H1 (cell line): Measurements from ENCODE around the gene GNG8.

Source experiments
- BACH1 ChIP-seq: IDR thresholded peaks from 2 replicates; pipeline ENCODE4 v1.6.1; 2012; ENCODE audit warnings: low read length, improper control_type of control experiment
- CBX5 ChIP-seq: fragments of 300-800, 300-1000 bp; sonication (generic); IDR thresholded peaks from 2 replicates; pipeline ENCODE4 v1.7.1; 2016; ENCODE audit warnings: antibody characterized with exemption, low read length, low read depth
- CBX8 ChIP-seq: fragments of 300-800, 300-1000 bp; sonication (generic); IDR thresholded peaks from 2 replicates; pipeline ENCODE4 v1.7.1; 2016; ENCODE audit warnings: low read depth, low read length, borderline replicate concordance
- CEBPB ChIP-seq: IDR thresholded peaks from 2 replicates; pipeline ENCODE4 v1.6.1; 2012; ENCODE audit warnings: low read depth, low read length
- CTBP2 ChIP-seq: IDR thresholded peaks from 2 replicates; pipeline ENCODE4 v1.7.0; 2011; ENCODE audit warnings: borderline replicate concordance, mild to moderate bottlenecking, moderate library complexity, mixed read lengths, low read length; ENCODE audit not compliant: insufficient read depth, insufficient read length
- EZH2 ChIP-seq: fragments of 200-600 bp; sonication (generic); IDR thresholded peaks from 2 replicates; pipeline ENCODE4 v1.7.1; 2012; ENCODE audit warnings: low read depth, mild to moderate bottlenecking, moderate library complexity, low read length, inconsistent platforms; ENCODE audit not compliant: severe bottlenecking
- KDM1A ChIP-seq: fragments of 200-600, 300-600 bp; sonication (generic); IDR thresholded peaks from 2 replicates; pipeline ENCODE4 v1.7.1; 2016; ENCODE audit warnings: mild to moderate bottlenecking, low read length, borderline replicate concordance
- RFX5 ChIP-seq: IDR thresholded peaks from 2 replicates; pipeline ENCODE4 v1.6.1; 2011; ENCODE audit warnings: low read depth, low read length, improper control_type of control experiment, borderline replicate concordance
- RNF2 ChIP-seq: fragments of 200-900, 300-1000 bp; sonication (generic); IDR thresholded peaks from 2 replicates; pipeline ENCODE4 v1.7.1; 2016; ENCODE audit warnings: borderline replicate concordance, low read depth, mild to moderate bottlenecking, antibody characterized with exemption, low read length; ENCODE audit not compliant: poor library complexity, severe bottlenecking; ENCODE audit errors: missing control alignments
- SUZ12 ChIP-seq: fragments of 200-600 bp; sonication (generic); IDR thresholded peaks from 2 replicates; pipeline ENCODE4 v1.6.1; 2012; ENCODE audit warnings: mild to moderate bottlenecking, inconsistent platforms, low read length, moderate library complexity, mixed read lengths
- TBP ChIP-seq: IDR thresholded peaks from 2 replicates; pipeline ENCODE4 v1.6.1; 2011; ENCODE audit warnings: low read depth, low read length, improper control_type of control experiment
- ZNF274 ChIP-seq: IDR thresholded peaks from 2 replicates; pipeline ENCODE4 v1.7.0; 2012; ENCODE audit warnings: low read length, borderline replicate concordance; ENCODE audit errors: extremely low read depth
- TF ChIP-seq, protein P1 (sequence below), 3 experiments: IDR thresholded peaks; 1 replicate in 2 of 3; 2 replicates in 1 of 3; pipeline versions ENCODE4 v1.5.1 to v1.6.1; 2011; ENCODE audit warnings: low read length in 3 of 3, mild to moderate bottlenecking in 3 of 3, inconsistent platforms in 2 of 3, low read depth in 1 of 3, moderate library complexity in 1 of 3; ENCODE audit not compliant: insufficient read depth in 1 of 3; ENCODE audit errors: control extremely low read depth in 1 of 3
- TF ChIP-seq, protein P2 (sequence below): IDR thresholded peaks from 2 replicates; pipeline ENCODE4 v1.6.1; 2012; ENCODE audit warnings: inconsistent platforms

DNA sequence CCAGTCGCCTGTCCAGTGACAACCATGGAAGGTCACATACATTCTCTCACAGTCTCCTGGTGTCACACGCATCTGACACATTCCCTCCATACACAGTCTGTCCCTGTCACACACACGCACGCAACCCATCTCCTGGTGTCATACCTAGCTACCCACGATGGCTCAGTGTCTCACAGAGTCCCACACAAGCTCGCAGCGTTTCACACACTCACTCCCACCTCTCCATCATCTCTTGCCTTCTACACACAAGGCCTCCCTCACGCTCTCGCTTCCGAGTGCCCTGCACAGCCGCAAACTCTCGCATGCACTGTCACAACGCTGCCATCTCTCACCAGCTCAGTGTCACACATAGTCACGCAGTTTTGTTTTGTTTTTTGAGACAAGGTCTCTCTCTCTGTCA lies 1.2 kb upstream of the GNG8 start:
- TF ChIP-seq CBX5 (no peak), TBP (no peak), ZNF274 (no peak), KDM1A (no peak), CBX8 (no peak), EZH2 (no peak), SUZ12 (no peak), RFX5 (no peak), BACH1 (no peak), CTBP2 (no peak), CEBPB (no peak), RNF2 (no peak)
- TF ChIP-seq, protein P1, sequence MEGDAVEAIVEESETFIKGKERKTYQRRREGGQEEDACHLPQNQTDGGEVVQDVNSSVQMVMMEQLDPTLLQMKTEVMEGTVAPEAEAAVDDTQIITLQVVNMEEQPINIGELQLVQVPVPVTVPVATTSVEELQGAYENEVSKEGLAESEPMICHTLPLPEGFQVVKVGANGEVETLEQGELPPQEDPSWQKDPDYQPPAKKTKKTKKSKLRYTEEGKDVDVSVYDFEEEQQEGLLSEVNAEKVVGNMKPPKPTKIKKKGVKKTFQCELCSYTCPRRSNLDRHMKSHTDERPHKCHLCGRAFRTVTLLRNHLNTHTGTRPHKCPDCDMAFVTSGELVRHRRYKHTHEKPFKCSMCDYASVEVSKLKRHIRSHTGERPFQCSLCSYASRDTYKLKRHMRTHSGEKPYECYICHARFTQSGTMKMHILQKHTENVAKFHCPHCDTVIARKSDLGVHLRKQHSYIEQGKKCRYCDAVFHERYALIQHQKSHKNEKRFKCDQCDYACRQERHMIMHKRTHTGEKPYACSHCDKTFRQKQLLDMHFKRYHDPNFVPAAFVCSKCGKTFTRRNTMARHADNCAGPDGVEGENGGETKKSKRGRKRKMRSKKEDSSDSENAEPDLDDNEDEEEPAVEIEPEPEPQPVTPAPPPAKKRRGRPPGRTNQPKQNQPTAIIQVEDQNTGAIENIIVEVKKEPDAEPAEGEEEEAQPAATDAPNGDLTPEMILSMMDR (IDR thresholded peaks at IDR 0.05; ENCODE audit: control extremely low read depth in 1 of 3, insufficient read depth in 1 of 3, low read depth in 1 of 3, low read length in 3 of 3): no peak
- TF ChIP-seq, protein P2, sequence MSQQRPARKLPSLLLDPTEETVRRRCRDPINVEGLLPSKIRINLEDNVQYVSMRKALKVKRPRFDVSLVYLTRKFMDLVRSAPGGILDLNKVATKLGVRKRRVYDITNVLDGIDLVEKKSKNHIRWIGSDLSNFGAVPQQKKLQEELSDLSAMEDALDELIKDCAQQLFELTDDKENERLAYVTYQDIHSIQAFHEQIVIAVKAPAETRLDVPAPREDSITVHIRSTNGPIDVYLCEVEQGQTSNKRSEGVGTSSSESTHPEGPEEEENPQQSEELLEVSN: no peak
